B cell (primary cell): ENCODE results near the gene SHFL.

Source experiments
- CTCF ChIP-seq: fragments of 200-600 bp; IDR thresholded peaks from one replicate; pipeline ENCODE4 v1.8.0; 2022; ENCODE audit warnings: antibody characterized with exemption, mild to moderate bottlenecking
- EZH2 ChIP-seq: IDR thresholded peaks from 2 replicates; pipeline ENCODE4 v1.6.1; 2012; ENCODE audit warnings: borderline replicate concordance, low read depth, mild to moderate bottlenecking, moderate library complexity, low read length; ENCODE audit not compliant: insufficient read depth, poor library complexity, severe bottlenecking

GRCh38 chr19:10115392-10116084 is 29.4 kb downstream of the SHFL start:
- TF ChIP-seq CTCF (no peak), EZH2 (no peak)
